K562 (cell line): ENCODE data around the gene ATG4D. TPM values are rescaled to one million over a fixed set of nuclear protein-coding genes. Genes with fewer than 3 reads are reported as not detected.

Experiments
- CUX1 ChIP-seq: fragments of 200-800 bp; sonication (Bioruptor generic); IDR thresholded peaks from 2 replicates; pipeline ENCODE4 v1.6.1; 2016; ENCODE audit warnings: missing genetic modification characterization, missing compliant biosample characterization
- WHSC1 ChIP-seq: IDR thresholded peaks from one replicate; pipeline ENCODE4 v1.6.1; 2012; ENCODE audit warnings: low read length, control low read depth, inconsistent platforms
- ZNF274 ChIP-seq: IDR thresholded peaks from 2 replicates; pipeline ENCODE4 v1.6.1; 2011; ENCODE audit warnings: low read depth, mild to moderate bottlenecking, low read length, moderate library complexity, borderline replicate concordance
- polyA plus RNA-seq, 8 experiments: library from polyadenylated mRNA; depleted of rRNA in 4 of 8; stranded (reverse) in 5 of 8; unstranded in 3 of 8; fragments of >200 nt; fragmentation: Nextera tagmentation in 2 of 8; fragmentation: Illumina TruSeq in 1 of 8; extraction: Ambion mirVana in 2 of 8; extraction: Trizol in 1 of 8; gene quantifications; 2 replicates each; pipeline versions ENCODE4 v1.2.1 to v1.2.3, GENCODE V29; 2011 to 2014; ENCODE audit warnings: inconsistent platforms in 1 of 8, missing spikeins in 1 of 8
- total RNA-seq, 7 experiments: library from RNA; depleted of rRNA in 6 of 7; stranded (reverse); fragments of >200 nt in 6 of 7; fragmentation: Illumina TruSeq in 2 of 7; extraction: Trizol in 2 of 7; gene quantifications; 2 replicates each; pipeline versions ENCODE4 v1.2.1 to v1.2.3, GENCODE V29; 2011 to 2021; ENCODE audit warnings: low replicate concordance in 1 of 7
- TF ChIP-seq, protein P1 (sequence below): fragments of 450-650 bp; IDR thresholded peaks from 2 replicates; pipeline ENCODE4 v1.6.1; 2018; ENCODE audit not compliant: partially characterized antibody
- TF ChIP-seq, protein P2 (sequence below): fragments of 450-650 bp; IDR thresholded peaks from 2 replicates; pipeline ENCODE4 v1.6.1; 2018; ENCODE audit warnings: mild to moderate bottlenecking, low read depth; ENCODE audit not compliant: partially characterized antibody
- TF ChIP-seq, protein P3 (sequence below), 2 experiments: fragments of 450-650 bp; formaldehyde crosslinking in 1 of 2; IDR thresholded peaks; 2 replicates each; pipeline versions ENCODE4 v1.4.0 to v1.6.1; 2014 to 2020; ENCODE audit warnings: mild to moderate bottlenecking in 2 of 2, borderline replicate concordance in 1 of 2, low read depth in 1 of 2

ATG4D gene
- total and polyA plus RNA-seq, 9 of the 15 experiments (the other 6 are each of a cell fraction or from before 2014, with no cell fraction given): 0.51 to 66.1 (median 22.9) TPM

DNA sequence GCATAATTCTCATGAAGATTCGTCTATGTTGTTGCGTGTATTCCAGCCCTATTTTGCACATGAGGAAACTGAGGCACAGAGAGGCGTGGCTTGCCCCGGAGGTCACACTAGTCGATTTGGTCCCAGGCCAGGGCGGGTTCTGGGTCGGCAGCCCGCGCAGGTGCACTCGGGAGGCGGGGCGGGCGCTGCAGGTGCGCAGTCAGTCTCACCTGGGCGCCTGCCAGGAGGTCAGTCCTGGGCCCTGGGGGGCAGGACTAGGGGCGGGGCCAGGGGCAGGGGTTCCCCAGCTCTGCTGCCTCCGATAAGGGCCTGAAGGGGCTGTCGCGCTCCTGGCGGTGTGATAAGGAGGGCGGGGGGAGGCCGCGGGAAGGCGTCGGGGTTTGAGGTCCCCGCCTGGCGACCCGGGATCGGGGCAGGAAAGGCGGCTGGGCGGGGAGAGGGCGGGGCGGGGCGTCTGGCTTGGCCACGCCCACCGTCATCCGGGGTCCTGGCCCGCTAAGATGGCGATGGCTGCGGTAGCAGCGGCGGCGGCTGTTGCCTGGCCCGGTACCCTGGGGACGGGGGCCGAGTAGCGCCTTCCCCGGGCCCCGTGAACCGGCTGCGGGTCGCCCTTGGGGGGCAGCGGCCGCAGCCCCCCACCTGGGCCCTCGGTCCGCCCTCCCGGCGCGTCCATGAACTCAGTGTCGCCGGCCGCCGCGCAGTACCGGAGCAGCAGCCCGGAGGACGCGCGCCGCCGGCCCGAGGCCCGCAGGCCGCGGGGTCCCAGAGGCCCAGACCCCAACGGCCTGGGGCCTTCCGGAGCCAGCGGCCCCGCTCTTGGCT is at the start of gene ATG4D (continued):
- TF ChIP-seq CUX1 (CRISPR knock-in tag) (no peak), WHSC1 (no peak), ZNF274 (peak; percentile 60; the same call in 1 of the 2 replicates)
- TF ChIP-seq, protein P1, sequence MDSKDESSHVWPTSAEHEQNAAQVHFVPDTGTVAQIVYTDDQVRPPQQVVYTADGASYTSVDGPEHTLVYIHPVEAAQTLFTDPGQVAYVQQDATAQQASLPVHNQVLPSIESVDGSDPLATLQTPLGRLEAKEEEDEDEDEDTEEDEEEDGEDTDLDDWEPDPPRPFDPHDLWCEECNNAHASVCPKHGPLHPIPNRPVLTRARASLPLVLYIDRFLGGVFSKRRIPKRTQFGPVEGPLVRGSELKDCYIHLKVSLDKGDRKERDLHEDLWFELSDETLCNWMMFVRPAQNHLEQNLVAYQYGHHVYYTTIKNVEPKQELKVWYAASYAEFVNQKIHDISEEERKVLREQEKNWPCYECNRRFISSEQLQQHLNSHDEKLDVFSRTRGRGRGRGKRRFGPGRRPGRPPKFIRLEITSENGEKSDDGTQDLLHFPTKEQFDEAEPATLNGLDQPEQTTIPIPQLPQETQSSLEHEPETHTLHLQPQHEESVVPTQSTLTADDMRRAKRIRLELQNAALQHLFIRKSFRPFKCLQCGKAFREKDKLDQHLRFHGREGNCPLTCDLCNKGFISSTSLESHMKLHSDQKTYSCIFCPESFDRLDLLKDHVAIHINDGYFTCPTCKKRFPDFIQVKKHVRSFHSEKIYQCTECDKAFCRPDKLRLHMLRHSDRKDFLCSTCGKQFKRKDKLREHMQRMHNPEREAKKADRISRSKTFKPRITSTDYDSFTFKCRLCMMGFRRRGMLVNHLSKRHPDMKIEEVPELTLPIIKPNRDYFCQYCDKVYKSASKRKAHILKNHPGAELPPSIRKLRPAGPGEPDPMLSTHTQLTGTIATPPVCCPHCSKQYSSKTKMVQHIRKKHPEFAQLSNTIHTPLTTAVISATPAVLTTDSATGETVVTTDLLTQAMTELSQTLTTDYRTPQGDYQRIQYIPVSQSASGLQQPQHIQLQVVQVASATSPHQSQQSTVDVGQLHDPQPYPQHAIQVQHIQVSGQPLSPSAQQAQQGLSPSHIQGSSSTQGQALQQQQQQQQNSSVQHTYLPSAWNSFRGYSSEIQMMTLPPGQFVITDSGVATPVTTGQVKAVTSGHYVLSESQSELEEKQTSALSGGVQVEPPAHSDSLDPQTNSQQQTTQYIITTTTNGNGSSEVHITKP: no peak
- TF ChIP-seq, protein P2, sequence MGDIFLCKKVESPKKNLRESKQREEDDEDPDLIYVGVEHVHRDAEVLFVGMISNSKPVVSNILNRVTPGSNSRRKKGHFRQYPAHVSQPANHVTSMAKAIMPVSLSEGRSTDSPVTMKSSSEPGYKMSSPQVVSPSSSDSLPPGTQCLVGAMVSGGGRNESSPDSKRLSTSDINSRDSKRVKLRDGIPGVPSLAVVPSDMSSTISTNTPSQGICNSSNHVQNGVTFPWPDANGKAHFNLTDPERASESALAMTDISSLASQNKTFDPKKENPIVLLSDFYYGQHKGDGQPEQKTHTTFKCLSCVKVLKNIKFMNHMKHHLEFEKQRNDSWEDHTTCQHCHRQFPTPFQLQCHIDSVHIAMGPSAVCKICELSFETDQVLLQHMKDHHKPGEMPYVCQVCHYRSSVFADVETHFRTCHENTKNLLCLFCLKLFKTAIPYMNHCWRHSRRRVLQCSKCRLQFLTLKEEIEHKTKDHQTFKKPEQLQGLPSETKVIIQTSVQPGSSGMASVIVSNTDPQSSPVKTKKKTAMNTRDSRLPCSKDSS: no peak
- TF ChIP-seq, protein P3, sequence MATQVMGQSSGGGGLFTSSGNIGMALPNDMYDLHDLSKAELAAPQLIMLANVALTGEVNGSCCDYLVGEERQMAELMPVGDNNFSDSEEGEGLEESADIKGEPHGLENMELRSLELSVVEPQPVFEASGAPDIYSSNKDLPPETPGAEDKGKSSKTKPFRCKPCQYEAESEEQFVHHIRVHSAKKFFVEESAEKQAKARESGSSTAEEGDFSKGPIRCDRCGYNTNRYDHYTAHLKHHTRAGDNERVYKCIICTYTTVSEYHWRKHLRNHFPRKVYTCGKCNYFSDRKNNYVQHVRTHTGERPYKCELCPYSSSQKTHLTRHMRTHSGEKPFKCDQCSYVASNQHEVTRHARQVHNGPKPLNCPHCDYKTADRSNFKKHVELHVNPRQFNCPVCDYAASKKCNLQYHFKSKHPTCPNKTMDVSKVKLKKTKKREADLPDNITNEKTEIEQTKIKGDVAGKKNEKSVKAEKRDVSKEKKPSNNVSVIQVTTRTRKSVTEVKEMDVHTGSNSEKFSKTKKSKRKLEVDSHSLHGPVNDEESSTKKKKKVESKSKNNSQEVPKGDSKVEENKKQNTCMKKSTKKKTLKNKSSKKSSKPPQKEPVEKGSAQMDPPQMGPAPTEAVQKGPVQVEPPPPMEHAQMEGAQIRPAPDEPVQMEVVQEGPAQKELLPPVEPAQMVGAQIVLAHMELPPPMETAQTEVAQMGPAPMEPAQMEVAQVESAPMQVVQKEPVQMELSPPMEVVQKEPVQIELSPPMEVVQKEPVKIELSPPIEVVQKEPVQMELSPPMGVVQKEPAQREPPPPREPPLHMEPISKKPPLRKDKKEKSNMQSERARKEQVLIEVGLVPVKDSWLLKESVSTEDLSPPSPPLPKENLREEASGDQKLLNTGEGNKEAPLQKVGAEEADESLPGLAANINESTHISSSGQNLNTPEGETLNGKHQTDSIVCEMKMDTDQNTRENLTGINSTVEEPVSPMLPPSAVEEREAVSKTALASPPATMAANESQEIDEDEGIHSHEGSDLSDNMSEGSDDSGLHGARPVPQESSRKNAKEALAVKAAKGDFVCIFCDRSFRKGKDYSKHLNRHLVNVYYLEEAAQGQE (IDR thresholded peaks at IDR 0.05; ENCODE audit: borderline replicate concordance): no peak
- TF ChIP-seq, protein P3 (CRISPR knock-in tag; IDR thresholded peaks at IDR 0.05; ENCODE audit: low read depth): no peak
